Upper lobe of right lung (tissue), 1 donor: ENCODE data around the gene CDK9. TPM values are rescaled to one million over a fixed set of nuclear protein-coding genes. Genes with fewer than 3 reads are reported as not detected.
"Not testable (repeated sequence)": the region's sequence is repeated elsewhere in the genome, so short reads cannot be mapped to it uniquely, and the experiment has no call there.

Experiments
- ATAC-seq: fragments of 200-7000 bp; cut with Tn5 transposase; one replicate; pipeline ENCODE4 v1.9.1; 2020; ENCODE audit warnings: mild to moderate bottlenecking, moderate library complexity
- DNase-seq: peaks from one replicate; pipeline ENCODE4 v3.0.0-alpha.2; 2020
- H3K27ac ChIP-seq: fragments of 200-600 bp; one replicate; pipeline ENCODE4 v1.8.0; 2022
- H3K27me3 ChIP-seq: fragments of 200-600 bp; one replicate; pipeline ENCODE4 v1.8.0; 2022; ENCODE audit warnings: mild to moderate bottlenecking
- H3K36me3 ChIP-seq: fragments of 200-600 bp; one replicate; pipeline ENCODE4 v1.8.0; 2022
- H3K4me1 ChIP-seq: fragments of 200-600 bp; one replicate; pipeline ENCODE4 v1.8.0; 2022
- H3K4me3 ChIP-seq: fragments of 200-600 bp; one replicate; pipeline ENCODE4 v1.8.0; 2022; ENCODE audit warnings: mild to moderate bottlenecking
- H3K9me3 ChIP-seq: fragments of 200-600 bp; one replicate; pipeline ENCODE4 v1.8.0; 2022
- CTCF ChIP-seq: fragments of 200-600 bp; IDR thresholded peaks from one replicate; pipeline ENCODE4 v1.8.0; 2022; ENCODE audit warnings: antibody characterized with exemption
- intact Hi-C: fragments of 100-400 bp; cut with DNase I; formaldehyde crosslinking; loops from one replicate; pipeline ENCODE4 v1.11.0; 2022
- total RNA-seq: library from RNA; stranded (reverse); fragmentation: NEBNext Ultra II Directional; extraction: Animal tissue kit (Norgen Biotek cat#: 25700); gene quantifications from one replicate; pipeline ENCODE4 v1.2.1, GENCODE V29; 2021
- donor health status: DM: no; HTN: yes; CAD: no; lungs with severe emphysema.

The CDK9 gene
- total RNA-seq, 1 donor from 2014 or later, result 99.1 TPM

GRCh38 chr9:127753622-127754021 is 32.2 kb upstream of the CDK9 start:
- no peak for TF ChIP-seq CTCF
- DNase-seq (no peak), ATAC-seq (peak; percentile 2)
- Histone ChIP-seq H3K36me3 (peaks cover 21% of the 10 kb centered on the region), H3K9me3 (no peaks in the 10 kb centered on the region), H3K4me1 (peaks cover 4% of the 10 kb centered on the region), H3K27ac (no peak overlapping the region), H3K4me3 (no peak overlapping the region), H3K27me3 (peaks cover 13% of the 10 kb centered on the region)
- intact Hi-C loops, result no loop called here

GRCh38 chr9:127754099-127755060 is 31.5 kb upstream of the CDK9 start:
- TF ChIP-seq CTCF, result no peak
- H3K27me3 ChIP-seq, result peaks cover 13% of the 10 kb centered on the region
- H3K27ac ChIP-seq, result no peak overlapping the region
- intact Hi-C loops, result no loop called here
- peak; percentile 13 for ATAC-seq
- H3K4me1 ChIP-seq, result peaks cover 4% of the 10 kb centered on the region
- peak overlapping the region; percentile 11 for H3K4me3 ChIP-seq
- H3K36me3 ChIP-seq, result peaks cover 14% of the 10 kb centered on the region
- no peaks in the 10 kb centered on the region for H3K9me3 ChIP-seq
- DNase-seq, result no peak

- Histone ChIP-seq H3K4me1 (peaks cover 4% of the 10 kb centered on the region), H3K27me3 (peaks cover 13% of the 10 kb centered on the region), H3K9me3 (no peaks in the 10 kb centered on the region), H3K27ac (peak overlapping the region; percentile 55), H3K36me3 (peaks cover 4% of the 10 kb centered on the region), H3K4me3 (peak overlapping the region; percentile 31)
- TF ChIP-seq CTCF, result no peak
- intact Hi-C loops, result no loop called here
- ATAC-seq (peak; percentile 46), DNase-seq (no peak)
These were observed 30.5 kb upstream of the CDK9 start for GRCh38 chr9:127755061-127756060.

GRCh38 chr9:127756233-127756632 is 29.6 kb upstream of the CDK9 start:
- peak overlapping the region; percentile 12 for H3K27ac ChIP-seq
- H3K9me3 ChIP-seq, result no peaks in the 10 kb centered on the region
- ATAC-seq (no peak), DNase-seq (no peak)
- peaks cover 13% of the 10 kb centered on the region for H3K27me3 ChIP-seq
- H3K36me3 ChIP-seq, result no peaks in the 10 kb centered on the region
- intact Hi-C loops, result no loop called here
- H3K4me1 ChIP-seq, result peaks cover 4% of the 10 kb centered on the region
- peak overlapping the region; percentile 31 for H3K4me3 ChIP-seq
- TF ChIP-seq CTCF, result no peak

GRCh38 chr9:127756776-127757175 is 29.1 kb upstream of the CDK9 start:
- ATAC-seq, DNase-seq, intact Hi-C loops, H3K36me3 ChIP-seq, H3K9me3 ChIP-seq, H3K4me1 ChIP-seq: not testable (repeated sequence)
- Histone ChIP-seq H3K27me3 (peaks cover 13% of the 10 kb centered on the region), H3K27ac (peak overlapping the region; percentile 12), H3K4me3 (peak overlapping the region; percentile 31)
